NCI-H146 (cell line): ENCODE data around the gene SMIM38.
"Not testable (repeated sequence)": the region's sequence is repeated elsewhere in the genome, so short reads cannot be mapped to it uniquely, and the experiment has no call there.

Experiments used
- DNase-seq: peaks from one replicate; lab custom pipeline; 2025; lab: John Stamatoyannopoulos, UW

SMIM38 gene

GRCh38 chr11:69140161-69140560, 15.6 kb upstream of the SMIM38 start:
- not testable (repeated sequence) for DNase-seq

GRCh38 chr11:69140635-69141034, 15.1 kb upstream of the SMIM38 start:
- DNase-seq, result no peak

GRCh38 chr11:69141742-69142141, 14.0 kb upstream of the SMIM38 start:
- DNase-seq, result no peak

GRCh38 chr11:69142895-69143294, 12.8 kb upstream of the SMIM38 start:
- DNase-seq, result no peak

- DNase-seq, result no peak
Observed at GRCh38 chr11:69144316-69145049, 11.3 kb upstream of the SMIM38 start.

GRCh38 chr11:69145050-69145380, 10.7 kb upstream of the SMIM38 start:
- no peak for DNase-seq

- DNase-seq, result no peak
Observed at GRCh38 chr11:69148377-69148762, 7.4 kb upstream of the SMIM38 start.

GRCh38 chr11:69148806-69149205, 6.9 kb upstream of the SMIM38 start:
- DNase-seq, result no peak

- not testable (repeated sequence) for DNase-seq
Observed at GRCh38 chr11:69149338-69150045, 6.2 kb upstream of the SMIM38 start.

GRCh38 chr11:69150175-69150574, 5.6 kb upstream of the SMIM38 start:
- DNase-seq, result no peak

GRCh38 chr11:69151836-69152235, 3.9 kb upstream of the SMIM38 start:
- no peak for DNase-seq

GRCh38 chr11:69152733-69153421, 2.9 kb upstream of the SMIM38 start:
- no peak for DNase-seq

GRCh38 chr11:69153661-69154060, 2.1 kb upstream of the SMIM38 start:
- no peak for DNase-seq

GRCh38 chr11:69154211-69154913, 1.4 kb upstream of the SMIM38 start:
- DNase-seq, result no peak

- DNase-seq, result no peak
Observed at GRCh38 chr11:69154938-69155301, 815 bp upstream of the SMIM38 start.

GRCh38 chr11:69156235-69156639, 502 bp downstream of the SMIM38 start:
- no peak for DNase-seq

GRCh38 chr11:69156673-69157155, 979 bp downstream of the SMIM38 start:
- DNase-seq, result no peak

- DNase-seq, result peak; percentile 58
Observed at GRCh38 chr11:69157156-69157821, 1.6 kb downstream of the SMIM38 start.

GRCh38 chr11:69157822-69158231, 2.1 kb downstream of the SMIM38 start:
- no peak for DNase-seq

- DNase-seq, result no peak
Observed at GRCh38 chr11:69158301-69159149, 2.8 kb downstream of the SMIM38 start.
